T-helper 2 cell treated with Interferon-gamma antibody and Interleukin-4, amounts not matched to agents 100 ng/mL and 5 ng/mL, for 36 hours (primary cell): Measurements from ENCODE around the gene CD1D. TPM values are rescaled to one million over a fixed set of nuclear protein-coding genes. Genes with fewer than 3 reads are reported as not detected.

ENCODE experiments used
- total RNA-seq: library from RNA; stranded (reverse); gene quantifications from 2 replicates; pipeline ENCODE4 v1.2.3, GENCODE V29; 2022

Gene CD1D
- total RNA-seq, 1 donor from 2014 or later, result not detected

Other genes with a start within 250 kb of the CD1D start
- gene KIRREL1, start 187.2 kb upstream of the CD1D start, total RNA-seq, result not detected in 2 replicates
- gene CD1A, start 73.5 kb downstream of the CD1D start, total RNA-seq, result 0.09 and 0.45 TPM in 2 replicates
- 0.11 TPM in 1 of 2 replicates, not detected in the other for gene CD1C, start 109.0 kb downstream of the CD1D start, total RNA-seq
- not detected in 2 replicates for gene CD1B, start 150.6 kb downstream of the CD1D start, total RNA-seq
- gene CD1E, start 173.0 kb downstream of the CD1D start, total RNA-seq, result not detected in 2 replicates
- gene OR10T2, start 218.6 kb downstream of the CD1D start, total RNA-seq, result not detected in 2 replicates
- not detected in 2 replicates for gene OR10K2, start 245.3 kb downstream of the CD1D start, total RNA-seq